Activated naive CD8-positive, alpha-beta T cell treated with anti-CD3 and anti-CD28 coated beads for 36 hours (primary cell): ENCODE data around the gene RIGI. TPM values are rescaled to one million over a fixed set of nuclear protein-coding genes. Genes with fewer than 3 reads are reported as not detected.
"Not testable (repeated sequence)": the region's sequence is repeated elsewhere in the genome, so short reads cannot be mapped to it uniquely, and the experiment has no call there.

Source experiments
- DNase-seq: peaks from one replicate; pipeline ENCODE4 v3.0.0; 2021
- H3K27ac Mint-ChIP-seq: one replicate; pipeline ENCODE4 v1.8.0; 2022; ENCODE audit warnings: mild to moderate bottlenecking, moderate library complexity, mixed read lengths
- H3K27me3 Mint-ChIP-seq: one replicate; pipeline ENCODE4 v1.8.0; 2022; ENCODE audit warnings: mild to moderate bottlenecking, mixed read lengths
- H3K36me3 Mint-ChIP-seq: one replicate; pipeline ENCODE4 v1.8.0; 2021; ENCODE audit warnings: mild to moderate bottlenecking, mixed read lengths
- H3K4me1 Mint-ChIP-seq: one replicate; pipeline ENCODE4 v1.8.0; 2021; ENCODE audit warnings: mixed read lengths
- H3K4me3 Mint-ChIP-seq: one replicate; pipeline ENCODE4 v1.8.0; 2022; ENCODE audit warnings: mild to moderate bottlenecking, moderate library complexity, mixed read lengths
- H3K9me3 Mint-ChIP-seq: one replicate; pipeline ENCODE4 v1.8.0; 2022; ENCODE audit warnings: mixed read lengths
- total RNA-seq, 2 experiments: library from RNA; stranded (reverse); gene quantifications; one replicate each; pipeline ENCODE4 v1.2.3, GENCODE V29; 2021

The RIGI gene
- total RNA-seq, 2 experiments from 2014 or later, result 8.6 to 9.9 TPM

GRCh38 chr9:32550562-32551275 is 24.7 kb upstream of the RIGI start:
- Mint-ChIP-seq H3K4me3 (peak overlapping the region; percentile 100), H3K27ac (peak overlapping the region; percentile 99), H3K4me1 (peaks cover 37% of the 10 kb centered on the region), H3K27me3 (no peaks in the 10 kb centered on the region), H3K36me3 (peaks cover 35% of the 10 kb centered on the region), H3K9me3 (no peaks in the 10 kb centered on the region)
- DNase-seq, result peak; percentile 90

- Mint-ChIP-seq H3K4me3 (peak overlapping the region; percentile 100), H3K27ac (peak overlapping the region; percentile 31), H3K27me3 (no peaks in the 10 kb centered on the region), H3K36me3 (peaks cover 35% of the 10 kb centered on the region), H3K4me1 (peaks cover 40% of the 10 kb centered on the region), H3K9me3 (no peaks in the 10 kb centered on the region)
- no peak for DNase-seq
These were observed 24.2 kb upstream of the RIGI start for GRCh38 chr9:32550150-32550561.

GRCh38 chr9:32548213-32548612 is 22.2 kb upstream of the RIGI start:
- H3K27ac Mint-ChIP-seq, H3K9me3 Mint-ChIP-seq, DNase-seq, H3K4me3 Mint-ChIP-seq, H3K27me3 Mint-ChIP-seq: not testable (repeated sequence)
- H3K4me1 Mint-ChIP-seq, result peaks cover 30% of the 10 kb centered on the region
- peaks cover 38% of the 10 kb centered on the region for H3K36me3 Mint-ChIP-seq

GRCh38 chr9:32545884-32546283 is 19.9 kb upstream of the RIGI start:
- H3K27ac Mint-ChIP-seq, result no peak overlapping the region
- H3K4me1 Mint-ChIP-seq, result peaks cover 32% of the 10 kb centered on the region
- no peak for DNase-seq
- H3K4me3 Mint-ChIP-seq, result no peak overlapping the region
- no peaks in the 10 kb centered on the region for H3K9me3 Mint-ChIP-seq
- H3K36me3 Mint-ChIP-seq, result peaks cover 39% of the 10 kb centered on the region
- no peaks in the 10 kb centered on the region for H3K27me3 Mint-ChIP-seq

- H3K4me3 Mint-ChIP-seq, result no peak overlapping the region
- H3K27ac Mint-ChIP-seq, result no peak overlapping the region
- H3K9me3 Mint-ChIP-seq, result no peaks in the 10 kb centered on the region
- peaks cover 23% of the 10 kb centered on the region for H3K36me3 Mint-ChIP-seq
- no peak for DNase-seq
- H3K4me1 Mint-ChIP-seq, result peaks cover 17% of the 10 kb centered on the region
- H3K27me3 Mint-ChIP-seq, result no peaks in the 10 kb centered on the region
These were observed 17.1 kb upstream of the RIGI start for GRCh38 chr9:32543047-32543446.

GRCh38 chr9:32533816-32534215 is 7.8 kb upstream of the RIGI start:
- no peak overlapping the region for H3K4me3 Mint-ChIP-seq
- H3K4me1 Mint-ChIP-seq, result no peaks in the 10 kb centered on the region
- no peaks in the 10 kb centered on the region for H3K9me3 Mint-ChIP-seq
- peaks cover 9% of the 10 kb centered on the region for H3K36me3 Mint-ChIP-seq
- no peak for DNase-seq
- H3K27me3 Mint-ChIP-seq, result no peaks in the 10 kb centered on the region
- H3K27ac Mint-ChIP-seq, result no peak overlapping the region

- Mint-ChIP-seq H3K9me3 (no peaks in the 10 kb centered on the region), H3K4me3 (no peak overlapping the region), H3K36me3 (peaks cover 9% of the 10 kb centered on the region), H3K4me1 (no peaks in the 10 kb centered on the region), H3K27ac (no peak overlapping the region), H3K27me3 (no peaks in the 10 kb centered on the region)
- no peak for DNase-seq
These were observed 7.3 kb upstream of the RIGI start for GRCh38 chr9:32533336-32533735.

- Mint-ChIP-seq H3K36me3 (peaks cover 38% of the 10 kb centered on the region), H3K27me3 (no peaks in the 10 kb centered on the region), H3K9me3 (peaks cover 14% of the 10 kb centered on the region), H3K4me1 (peaks cover 33% of the 10 kb centered on the region), H3K27ac (peak overlapping the region; percentile 85), H3K4me3 (peak overlapping the region; percentile 85)
- DNase-seq, result no peak
These were observed 682 bp upstream of the RIGI start for GRCh38 chr9:32526707-32527048.

GRCh38 chr9:32525709-32526030 is 326 bp downstream of the RIGI start:
- H3K27me3 Mint-ChIP-seq, result no peaks in the 10 kb centered on the region

GRCh38 chr9:32524892-32525708 is 896 bp downstream of the RIGI start:
- Mint-ChIP-seq H3K27me3 (no peaks in the 10 kb centered on the region), H3K4me3 (peak overlapping the region; percentile 85), H3K27ac (peak overlapping the region; percentile 85), H3K4me1 (peaks cover 33% of the 10 kb centered on the region), H3K9me3 (peaks cover 14% of the 10 kb centered on the region), H3K36me3 (peaks cover 36% of the 10 kb centered on the region)
- DNase-seq, result no peak

More at GRCh38 chr9:32525709-32526030, 326 bp downstream of the RIGI start:
- DNase-seq, result no peak
- Mint-ChIP-seq H3K4me3 (peak overlapping the region; percentile 85), H3K27ac (peak overlapping the region; percentile 85), H3K9me3 (peaks cover 14% of the 10 kb centered on the region), H3K36me3 (peaks cover 34% of the 10 kb centered on the region), H3K4me1 (peaks cover 33% of the 10 kb centered on the region)

GRCh38 chr9:32524558-32524891 is 1.5 kb downstream of the RIGI start:
- DNase-seq, H3K27me3 Mint-ChIP-seq, H3K27ac Mint-ChIP-seq: not testable (repeated sequence)
- H3K4me1 Mint-ChIP-seq, result peaks cover 33% of the 10 kb centered on the region
- peaks cover 14% of the 10 kb centered on the region for H3K9me3 Mint-ChIP-seq
- H3K4me3 Mint-ChIP-seq, result peak overlapping the region; percentile 85
- peaks cover 36% of the 10 kb centered on the region for H3K36me3 Mint-ChIP-seq

- H3K9me3 Mint-ChIP-seq, result peaks cover 14% of the 10 kb centered on the region
- H3K4me1 Mint-ChIP-seq, result peaks cover 33% of the 10 kb centered on the region
- peak overlapping the region; percentile 85 for H3K4me3 Mint-ChIP-seq
- H3K27ac Mint-ChIP-seq, result no peak overlapping the region
- H3K36me3 Mint-ChIP-seq, result peaks cover 36% of the 10 kb centered on the region
- no peaks in the 10 kb centered on the region for H3K27me3 Mint-ChIP-seq
- no peak for DNase-seq
These were observed 2.1 kb downstream of the RIGI start for GRCh38 chr9:32523910-32524309.

GRCh38 chr9:32518276-32518675 is 7.7 kb downstream of the RIGI start:
- H3K27ac Mint-ChIP-seq, result no peak overlapping the region
- peaks cover 63% of the 10 kb centered on the region for H3K36me3 Mint-ChIP-seq
- no peaks in the 10 kb centered on the region for H3K27me3 Mint-ChIP-seq
- H3K4me3 Mint-ChIP-seq, result no peak overlapping the region
- peaks cover 18% of the 10 kb centered on the region for H3K9me3 Mint-ChIP-seq
- H3K4me1 Mint-ChIP-seq, result peaks cover 17% of the 10 kb centered on the region
- no peak for DNase-seq

- DNase-seq, result no peak
- H3K27ac Mint-ChIP-seq, result no peak overlapping the region
- H3K36me3 Mint-ChIP-seq, result peaks cover 52% of the 10 kb centered on the region
- no peak overlapping the region for H3K4me3 Mint-ChIP-seq
- no peaks in the 10 kb centered on the region for H3K27me3 Mint-ChIP-seq
- peaks cover 25% of the 10 kb centered on the region for H3K4me1 Mint-ChIP-seq
- peaks cover 12% of the 10 kb centered on the region for H3K9me3 Mint-ChIP-seq
These were observed 9.8 kb downstream of the RIGI start for GRCh38 chr9:32516241-32516640.

- no peak for DNase-seq
- Mint-ChIP-seq H3K9me3 (peaks cover 9% of the 10 kb centered on the region), H3K4me3 (no peak overlapping the region), H3K27me3 (no peaks in the 10 kb centered on the region), H3K27ac (no peak overlapping the region), H3K4me1 (peaks cover 31% of the 10 kb centered on the region), H3K36me3 (peaks cover 11% of the 10 kb centered on the region)
These were observed 17.3 kb downstream of the RIGI start for GRCh38 chr9:32508728-32509127.

- H3K27ac Mint-ChIP-seq, result no peak overlapping the region
- no peak for DNase-seq
- no peak overlapping the region for H3K4me3 Mint-ChIP-seq
- peaks cover 8% of the 10 kb centered on the region for H3K36me3 Mint-ChIP-seq
- H3K4me1 Mint-ChIP-seq, result peaks cover 2% of the 10 kb centered on the region
- H3K27me3 Mint-ChIP-seq, result no peaks in the 10 kb centered on the region
- H3K9me3 Mint-ChIP-seq, result no peaks in the 10 kb centered on the region
These were observed 23.0 kb downstream of the RIGI start for GRCh38 chr9:32503008-32503407.
